PC-9 (cell line): ENCODE data around the gene VWA5B2.

Source experiments
- CTCF ChIP-seq: fragments of 200-600 bp; sonication (generic); conservative IDR thresholded peaks from 2 replicates; pipeline ENCODE4 v1.6.1; 2017; ENCODE audit warnings: mixed run types, antibody characterized with exemption, mild to moderate bottlenecking, moderate library complexity
- EZH2 ChIP-seq: fragments of 200-600 bp; sonication (generic); IDR thresholded peaks from 2 replicates; pipeline ENCODE4 v1.8.0; 2017; ENCODE audit warnings: antibody characterized with exemption, low read depth

- TF ChIP-seq EZH2 (no peak), CTCF (no peak)
Observed at GRCh38 chr3:184277366-184277765, 48.0 kb downstream of the VWA5B2 start.
